ENCODE results near the gene VPS13D. TPM values are rescaled to one million over a fixed set of nuclear protein-coding genes. Genes with fewer than 3 reads are reported as not detected.

Gene VPS13D
- total RNA-seq, 1 donor from 2014 or later, result 25.8 TPM

DNA sequence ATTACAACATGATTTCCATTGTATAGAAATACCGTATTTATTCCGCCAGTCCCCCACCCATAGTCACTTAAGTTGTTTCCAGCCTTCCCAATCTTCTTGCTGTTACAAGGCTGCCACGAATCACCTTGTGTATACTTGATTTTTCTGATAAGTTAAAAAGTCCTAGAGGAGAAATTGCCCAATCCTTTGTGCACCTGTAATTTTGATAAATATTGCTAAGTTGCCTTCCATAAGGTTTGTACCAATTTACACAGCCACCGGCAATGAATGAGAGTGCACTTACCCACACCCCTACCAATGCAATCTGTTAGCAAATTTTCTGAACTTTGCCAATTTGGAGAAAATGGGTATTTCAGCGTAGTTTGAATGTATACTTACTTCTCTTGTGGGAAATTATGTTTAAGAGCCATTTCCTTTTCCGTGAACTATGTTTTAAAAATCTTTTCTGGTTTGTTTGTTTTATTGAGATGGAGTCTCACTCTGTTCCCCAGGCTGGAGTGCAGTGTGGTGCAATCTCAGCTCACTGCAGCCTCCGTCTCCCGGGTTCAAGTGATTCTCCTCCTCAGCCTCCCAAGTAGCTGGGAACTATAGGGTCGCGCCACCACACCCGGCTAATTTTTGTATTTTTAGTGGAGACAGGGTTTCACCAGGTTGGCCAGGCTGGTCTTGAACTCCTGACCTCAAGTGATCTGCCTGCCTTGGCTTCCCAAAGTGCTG is 300.8 kb downstream of the VPS13D start:
- no peaks in the 10 kb centered on the region for H3K27me3 ChIP-seq (ENCODE audit: control insufficient read depth, insufficient read depth, low read length)
- FAIRE-seq, result no peak
- DNase-seq (ENCODE audit: low read depth), result no peak
- H3K4me3 ChIP-seq (ENCODE audit: low read depth, low read length), result no peak overlapping the region
- TF ChIP-seq, protein P1, sequence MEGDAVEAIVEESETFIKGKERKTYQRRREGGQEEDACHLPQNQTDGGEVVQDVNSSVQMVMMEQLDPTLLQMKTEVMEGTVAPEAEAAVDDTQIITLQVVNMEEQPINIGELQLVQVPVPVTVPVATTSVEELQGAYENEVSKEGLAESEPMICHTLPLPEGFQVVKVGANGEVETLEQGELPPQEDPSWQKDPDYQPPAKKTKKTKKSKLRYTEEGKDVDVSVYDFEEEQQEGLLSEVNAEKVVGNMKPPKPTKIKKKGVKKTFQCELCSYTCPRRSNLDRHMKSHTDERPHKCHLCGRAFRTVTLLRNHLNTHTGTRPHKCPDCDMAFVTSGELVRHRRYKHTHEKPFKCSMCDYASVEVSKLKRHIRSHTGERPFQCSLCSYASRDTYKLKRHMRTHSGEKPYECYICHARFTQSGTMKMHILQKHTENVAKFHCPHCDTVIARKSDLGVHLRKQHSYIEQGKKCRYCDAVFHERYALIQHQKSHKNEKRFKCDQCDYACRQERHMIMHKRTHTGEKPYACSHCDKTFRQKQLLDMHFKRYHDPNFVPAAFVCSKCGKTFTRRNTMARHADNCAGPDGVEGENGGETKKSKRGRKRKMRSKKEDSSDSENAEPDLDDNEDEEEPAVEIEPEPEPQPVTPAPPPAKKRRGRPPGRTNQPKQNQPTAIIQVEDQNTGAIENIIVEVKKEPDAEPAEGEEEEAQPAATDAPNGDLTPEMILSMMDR (IDR thresholded peaks at IDR 0.05; ENCODE audit: insufficient read depth, low read length, severe bottlenecking), result no peak
- H3K36me3 ChIP-seq (ENCODE audit: control insufficient read depth, insufficient read depth, low read length), result no peaks in the 10 kb centered on the region

DNA sequence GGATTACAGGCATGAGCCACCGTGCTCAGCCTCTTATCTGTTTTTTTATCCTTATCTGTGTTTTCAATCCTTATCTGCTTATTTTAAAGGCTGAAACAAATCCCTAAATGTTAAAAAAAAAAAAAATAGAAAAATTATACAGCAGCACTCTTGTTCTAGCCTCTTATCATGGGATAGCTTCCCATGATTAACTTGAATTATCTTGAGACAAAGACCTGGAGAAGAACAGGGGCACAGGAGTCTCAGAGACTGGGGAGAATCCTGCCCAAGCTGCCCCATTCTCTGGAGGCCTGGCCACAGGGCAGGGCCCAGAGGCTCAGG is 301.3 kb downstream of the VPS13D start:
- no peak overlapping the region for H3K4me3 ChIP-seq (ENCODE audit: low read depth, low read length)
- TF ChIP-seq, protein P1 (IDR thresholded peaks at IDR 0.05; ENCODE audit: insufficient read depth, low read length, severe bottlenecking), result no peak
- DNase-seq (ENCODE audit: low read depth) (no peak), FAIRE-seq (no peak)
- H3K36me3 ChIP-seq (ENCODE audit: control insufficient read depth, insufficient read depth, low read length), result no peaks in the 10 kb centered on the region
- H3K27me3 ChIP-seq (ENCODE audit: control insufficient read depth, insufficient read depth, low read length), result no peaks in the 10 kb centered on the region

DNA sequence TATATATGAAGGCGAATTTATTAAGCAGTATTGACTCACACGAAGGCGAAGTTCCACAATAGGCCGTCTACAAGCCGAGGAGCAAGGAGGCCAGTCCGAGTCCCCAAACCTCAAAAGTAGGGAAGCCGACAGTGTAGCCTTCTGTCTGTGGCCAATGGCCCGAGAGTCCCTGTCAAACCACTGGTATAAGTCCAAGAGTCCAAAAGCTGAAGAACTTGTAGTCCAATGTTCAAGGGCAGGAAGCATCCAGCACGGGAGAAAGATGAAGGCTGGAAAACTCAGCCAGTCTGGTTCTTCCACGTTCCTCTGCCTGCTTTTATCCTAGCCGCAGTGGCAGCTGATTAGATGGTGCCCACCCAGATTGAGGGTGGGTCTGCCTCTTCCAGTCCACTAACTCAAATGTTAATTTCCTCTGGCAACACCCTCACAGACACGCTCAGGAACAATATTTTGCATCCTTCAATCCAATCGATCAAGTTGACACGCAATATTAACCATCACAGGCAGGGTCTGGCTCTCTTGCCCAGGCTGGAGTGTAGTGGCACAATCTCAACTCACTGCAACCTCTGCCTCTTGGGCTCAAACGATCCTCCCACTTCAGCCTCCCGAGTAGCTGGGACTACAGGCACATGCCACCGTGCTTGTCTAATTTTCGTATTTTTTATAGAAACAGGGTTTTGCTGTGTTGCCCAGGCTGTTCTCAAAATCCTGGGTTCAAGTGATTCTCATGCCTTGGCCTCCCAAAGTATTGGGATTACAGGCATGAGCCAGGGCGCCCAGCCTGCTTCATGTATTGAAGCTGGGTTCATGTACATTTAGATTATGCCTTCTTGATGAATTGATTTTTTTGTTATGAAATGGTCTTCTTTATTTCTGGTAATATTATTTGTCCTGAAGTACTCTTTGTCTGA is 302.8 kb downstream of the VPS13D start:
- H3K27me3 ChIP-seq (ENCODE audit: control insufficient read depth, insufficient read depth, low read length), result peaks cover under 1% of the 10 kb centered on the region
- FAIRE-seq (no peak), DNase-seq (ENCODE audit: low read depth) (no peak)
- no peak overlapping the region for H3K4me3 ChIP-seq (ENCODE audit: low read depth, low read length)
- H3K36me3 ChIP-seq (ENCODE audit: control insufficient read depth, insufficient read depth, low read length), result no peaks in the 10 kb centered on the region
- TF ChIP-seq, protein P1 (IDR thresholded peaks at IDR 0.05; ENCODE audit: insufficient read depth, low read length, severe bottlenecking), result no peak

DNA sequence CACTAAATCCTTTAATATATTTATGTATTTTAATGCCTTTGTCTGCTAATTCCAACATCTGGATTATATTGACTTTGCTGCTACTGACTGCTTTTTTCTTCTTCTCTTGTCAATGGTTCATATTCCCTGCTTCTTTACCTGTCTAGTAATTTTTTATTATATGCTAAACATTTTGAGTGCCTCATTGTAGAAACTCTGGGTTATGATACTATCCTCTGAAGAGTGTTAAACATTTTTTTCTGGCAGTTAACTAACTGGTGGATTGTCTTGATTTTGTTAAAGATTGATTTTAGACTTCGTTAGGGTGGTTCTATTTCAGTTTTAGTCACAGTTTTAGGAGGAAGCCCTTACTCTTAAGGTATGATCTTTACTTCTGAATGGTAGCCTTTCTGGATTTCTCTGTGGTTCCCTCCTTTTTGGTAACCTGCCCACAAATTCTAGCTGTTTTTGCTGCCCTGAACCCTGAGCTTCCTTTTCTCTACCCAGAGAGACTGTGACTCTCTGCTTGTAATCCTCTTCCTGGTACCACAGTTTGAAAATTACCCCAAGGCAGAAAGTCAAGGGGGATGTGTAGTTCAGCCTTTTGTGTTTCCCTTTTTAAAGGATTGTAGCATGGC is 306.3 kb downstream of the VPS13D start:
- no peak for FAIRE-seq
- no peak for DNase-seq (ENCODE audit: low read depth)
- H3K27me3 ChIP-seq (ENCODE audit: control insufficient read depth, insufficient read depth, low read length), result peaks cover 4% of the 10 kb centered on the region
- H3K36me3 ChIP-seq (ENCODE audit: control insufficient read depth, insufficient read depth, low read length), result no peaks in the 10 kb centered on the region
- H3K4me3 ChIP-seq (ENCODE audit: low read depth, low read length), result no peak overlapping the region
- TF ChIP-seq, protein P1 (IDR thresholded peaks at IDR 0.05; ENCODE audit: insufficient read depth, low read length, severe bottlenecking), result no peak

DNA sequence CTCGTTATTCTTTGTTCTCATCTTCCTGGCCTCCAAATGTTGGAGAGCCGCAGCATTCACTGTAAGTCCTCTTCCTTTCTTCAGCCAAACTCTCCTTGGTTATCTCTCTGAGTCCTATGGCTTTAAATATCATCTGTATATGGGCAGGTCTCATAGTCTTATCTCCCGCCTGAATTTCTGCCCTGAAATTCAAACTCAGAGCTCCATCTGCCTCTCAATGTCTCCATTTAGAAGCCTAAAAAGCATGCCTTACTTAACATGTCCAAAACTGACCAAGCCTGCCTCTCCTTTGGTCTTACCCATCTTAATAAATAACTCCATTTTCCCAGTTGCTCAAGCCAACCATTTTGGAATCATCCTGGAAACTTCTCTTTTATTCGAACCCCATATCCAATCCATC is 307.5 kb downstream of the VPS13D start:
- Histone ChIP-seq H3K27me3 (ENCODE audit: control insufficient read depth, insufficient read depth, low read length) (peaks cover 14% of the 10 kb centered on the region), H3K4me3 (ENCODE audit: low read depth, low read length) (no peak overlapping the region), H3K36me3 (ENCODE audit: control insufficient read depth, insufficient read depth, low read length) (no peaks in the 10 kb centered on the region)
- FAIRE-seq (no peak), DNase-seq (ENCODE audit: low read depth) (no peak)
- TF ChIP-seq, protein P1 (IDR thresholded peaks at IDR 0.05; ENCODE audit: insufficient read depth, low read length, severe bottlenecking), result no peak

All from bronchial epithelial cell (primary cell).